HG03432 (cell line): ENCODE measurements around the gene MMP23B.
A peak's percentile ranks its signal among the peaks of the same experiment; 100 is the strongest.
"Not testable (repeated sequence)": the region's sequence is repeated elsewhere in the genome, so short reads cannot be mapped to it uniquely, and the experiment has no call there.

ENCODE experiments used
- ATAC-seq: cut with Tn5 transposase; IDR thresholded peaks from one replicate; pipeline ENCODE4 v1.9.1; 2021; ENCODE audit warnings: mild to moderate bottlenecking, moderate library complexity; ENCODE audit not compliant: unreplicated experiment

The MMP23B gene

GRCh38 chr1:1664318-1664717, 32.3 kb downstream of the MMP23B start:
- ATAC-seq = not testable (repeated sequence)

- ATAC-seq = no peak
These were observed 33.2 kb downstream of the MMP23B start for GRCh38 chr1:1664941-1665814.

GRCh38 chr1:1665815-1666251, 33.9 kb downstream of the MMP23B start:
- ATAC-seq = no peak

- no peak for ATAC-seq
These were observed 34.6 kb downstream of the MMP23B start for GRCh38 chr1:1666526-1666925.

GRCh38 chr1:1669468-1670440, 37.8 kb downstream of the MMP23B start:
- ATAC-seq = no peak

GRCh38 chr1:1670866-1671265, 38.9 kb downstream of the MMP23B start:
- ATAC-seq = no peak

GRCh38 chr1:1671365-1672119, 39.6 kb downstream of the MMP23B start:
- no peak for ATAC-seq

GRCh38 chr1:1672181-1672965, 40.4 kb downstream of the MMP23B start:
- ATAC-seq = no peak

GRCh38 chr1:1674806-1675205, 42.8 kb downstream of the MMP23B start:
- not testable (repeated sequence) for ATAC-seq

- not testable (repeated sequence) for ATAC-seq
These were observed 43.2 kb downstream of the MMP23B start for GRCh38 chr1:1675218-1675617.

- ATAC-seq = not testable (repeated sequence)
These were observed 44.1 kb downstream of the MMP23B start for GRCh38 chr1:1676087-1676486.

GRCh38 chr1:1677718-1678580, 46.0 kb downstream of the MMP23B start:
- ATAC-seq = peak; percentile 68

- ATAC-seq = peak; percentile 4
These were observed 46.8 kb downstream of the MMP23B start for GRCh38 chr1:1678581-1679380.

- no peak for ATAC-seq
These were observed 48.3 kb downstream of the MMP23B start for GRCh38 chr1:1680031-1680911.

GRCh38 chr1:1680912-1681273, 48.9 kb downstream of the MMP23B start:
- ATAC-seq = no peak

- ATAC-seq = no peak
These were observed 51.3 kb downstream of the MMP23B start for GRCh38 chr1:1683104-1683905.
